AG09309 (cell line): Measurements from ENCODE around the gene SLC15A5.

Experiments used
- DNase-seq: peaks from one replicate; pipeline ENCODE4 v3.0.0-alpha.2; 2010; ENCODE audit warnings: low read depth
- H3K4me3 ChIP-seq: 2 replicates; pipeline ENCODE4 v1.5.1; 2011; ENCODE audit warnings: mild to moderate bottlenecking, low read depth, low read length, moderate library complexity; ENCODE audit not compliant: control insufficient read depth
- TF ChIP-seq, protein P1 (sequence below): IDR thresholded peaks from 2 replicates; pipeline ENCODE4 v1.5.1; 2011; ENCODE audit warnings: mild to moderate bottlenecking, low read depth, low read length, inconsistent platforms; ENCODE audit not compliant: insufficient read depth, control insufficient read depth; ENCODE audit errors: missing control alignments

SLC15A5 gene

GRCh38 chr12:16271062-16271461 is 6.4 kb downstream of the SLC15A5 start:
- no peak for DNase-seq
- no peak overlapping the region for H3K4me3 ChIP-seq
- TF ChIP-seq, protein P1, sequence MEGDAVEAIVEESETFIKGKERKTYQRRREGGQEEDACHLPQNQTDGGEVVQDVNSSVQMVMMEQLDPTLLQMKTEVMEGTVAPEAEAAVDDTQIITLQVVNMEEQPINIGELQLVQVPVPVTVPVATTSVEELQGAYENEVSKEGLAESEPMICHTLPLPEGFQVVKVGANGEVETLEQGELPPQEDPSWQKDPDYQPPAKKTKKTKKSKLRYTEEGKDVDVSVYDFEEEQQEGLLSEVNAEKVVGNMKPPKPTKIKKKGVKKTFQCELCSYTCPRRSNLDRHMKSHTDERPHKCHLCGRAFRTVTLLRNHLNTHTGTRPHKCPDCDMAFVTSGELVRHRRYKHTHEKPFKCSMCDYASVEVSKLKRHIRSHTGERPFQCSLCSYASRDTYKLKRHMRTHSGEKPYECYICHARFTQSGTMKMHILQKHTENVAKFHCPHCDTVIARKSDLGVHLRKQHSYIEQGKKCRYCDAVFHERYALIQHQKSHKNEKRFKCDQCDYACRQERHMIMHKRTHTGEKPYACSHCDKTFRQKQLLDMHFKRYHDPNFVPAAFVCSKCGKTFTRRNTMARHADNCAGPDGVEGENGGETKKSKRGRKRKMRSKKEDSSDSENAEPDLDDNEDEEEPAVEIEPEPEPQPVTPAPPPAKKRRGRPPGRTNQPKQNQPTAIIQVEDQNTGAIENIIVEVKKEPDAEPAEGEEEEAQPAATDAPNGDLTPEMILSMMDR, result no peak

GRCh38 chr12:16269946-16270345 is 7.5 kb downstream of the SLC15A5 start:
- no peak for DNase-seq
- TF ChIP-seq, protein P1, result no peak

GRCh38 chr12:16266085-16266484 is 11.4 kb downstream of the SLC15A5 start:
- TF ChIP-seq, protein P1, result no peak
- no peak for DNase-seq
- no peak overlapping the region for H3K4me3 ChIP-seq

More at GRCh38 chr12:16269946-16270345, 7.5 kb downstream of the SLC15A5 start:
- no peak overlapping the region for H3K4me3 ChIP-seq

GRCh38 chr12:16261944-16262475 is 15.5 kb downstream of the SLC15A5 start:
- no peak for DNase-seq
- H3K4me3 ChIP-seq, result no peak overlapping the region
- TF ChIP-seq, protein P1, result no peak

GRCh38 chr12:16260206-16260605 is 17.3 kb downstream of the SLC15A5 start:
- TF ChIP-seq, protein P1, result no peak
- no peak overlapping the region for H3K4me3 ChIP-seq
- DNase-seq, result no peak

GRCh38 chr12:16258963-16259362 is 18.5 kb downstream of the SLC15A5 start:
- no peak overlapping the region for H3K4me3 ChIP-seq
- TF ChIP-seq, protein P1, result no peak
- DNase-seq, result no peak

GRCh38 chr12:16246264-16246663 is 31.2 kb downstream of the SLC15A5 start:
- DNase-seq, result no peak
- H3K4me3 ChIP-seq, result no peak overlapping the region
- TF ChIP-seq, protein P1, result no peak
